GM23248 (cell line): Measurements from ENCODE around the gene RET. TPM values are rescaled to one million over a fixed set of nuclear protein-coding genes. Genes with fewer than 3 reads are reported as not detected.
A peak's percentile ranks its signal among the peaks of the same experiment; 100 is the strongest.

Experiments used
- DNase-seq: peaks from one replicate; pipeline ENCODE4 v3.0.0-alpha.2; 2015
- H2AFZ ChIP-seq: fragments of 200-600 bp; sonication (generic); 2 replicates; pipeline ENCODE4 v1.6.1; 2016; ENCODE audit warnings: antibody characterized with exemption
- H3F3A ChIP-seq: fragments of 200-600 bp; sonication (generic); 2 replicates; pipeline ENCODE4 v1.6.1; 2016; ENCODE audit warnings: mild to moderate bottlenecking, antibody characterized with exemption, mixed run types; ENCODE audit not compliant: insufficient read depth
- H3K27ac ChIP-seq: fragments of 200-600 bp; sonication (generic); 2 replicates; pipeline ENCODE4 v1.5.1; 2016; ENCODE audit warnings: mild to moderate bottlenecking
- H3K27me3 ChIP-seq: fragments of 200-600 bp; sonication (generic); replicated peaks from 2 replicates; pipeline ENCODE4 v1.6.1; 2016; ENCODE audit warnings: mild to moderate bottlenecking; ENCODE audit not compliant: insufficient read depth
- H3K36me3 ChIP-seq: fragments of 200-600 bp; sonication (generic); 2 replicates; pipeline ENCODE4 v1.6.1; 2016; ENCODE audit warnings: low read depth, mild to moderate bottlenecking
- H3K4me1 ChIP-seq: fragments of 200-600 bp; sonication (generic); 2 replicates; pipeline ENCODE4 v1.6.1; 2016; ENCODE audit warnings: mild to moderate bottlenecking; ENCODE audit not compliant: insufficient read depth
- H3K4me2 ChIP-seq: fragments of 200-600 bp; sonication (generic); one replicate; pipeline ENCODE4 v1.6.1; 2016; ENCODE audit warnings: mild to moderate bottlenecking; ENCODE audit not compliant: unreplicated experiment
- H3K4me3 ChIP-seq: fragments of 200-600 bp; sonication (generic); 2 replicates; pipeline ENCODE4 v1.5.1; 2016; ENCODE audit warnings: mild to moderate bottlenecking
- H3K79me2 ChIP-seq: fragments of 200-600 bp; sonication (generic); 2 replicates; pipeline ENCODE4 v1.6.1; 2016; ENCODE audit warnings: mild to moderate bottlenecking; ENCODE audit not compliant: insufficient read depth
- H3K9ac ChIP-seq: fragments of 200-600 bp; sonication (generic); 2 replicates; pipeline ENCODE4 v1.6.1; 2016; ENCODE audit warnings: mild to moderate bottlenecking
- H3K9me2 ChIP-seq: fragments of 200-600 bp; sonication (generic); 2 replicates; pipeline ENCODE4 v1.6.1; 2016; ENCODE audit warnings: mixed run types, mild to moderate bottlenecking, moderate library complexity; ENCODE audit not compliant: insufficient read depth
- H3K9me3 ChIP-seq: fragments of 200-600 bp; sonication (generic); one replicate; pipeline ENCODE4 v1.6.1; 2017; ENCODE audit warnings: low read depth
- H4K20me1 ChIP-seq: fragments of 200-600 bp; sonication (generic); 2 replicates; pipeline ENCODE4 v1.6.0; 2016; ENCODE audit not compliant: insufficient read depth
- EZH2 ChIP-seq: fragments of 200-600 bp; sonication (generic); IDR thresholded peaks from 2 replicates; pipeline ENCODE4 v1.6.1; 2018; ENCODE audit warnings: antibody characterized with exemption, mild to moderate bottlenecking; ENCODE audit not compliant: insufficient read depth, poor library complexity, severe bottlenecking
- EZH2phosphoT487 ChIP-seq: fragments of 200-600 bp; sonication (generic); IDR thresholded peaks from 2 replicates; pipeline ENCODE4 v1.6.1; 2018; ENCODE audit warnings: antibody characterized with exemption, moderate library complexity, mild to moderate bottlenecking, low read depth; ENCODE audit not compliant: insufficient read depth
- WGBS, 2 experiments: methylation state at CpG; one replicate each; pipeline ENCODE4 v1.1.6; 2015 to 2017; ENCODE audit warnings: low lambda C conversion rate in 2 of 2, low coverage in 1 of 2; ENCODE audit errors: missing lambda C conversion rate in 2 of 2; 5-methylcytosine and 5-hydroxymethylcytosine counted together
- in situ Hi-C: fragments of 300-500 bp; cut with MboI; formaldehyde crosslinking; loops from 2 replicates; pipeline ENCODE4 v1.15.0; 2020
- polyA plus RNA-seq: library from polyadenylated mRNA; unstranded; fragments of >200 nt; fragmentation: Nextera tagmentation; extraction: Ambion mirVana; gene quantifications from 2 replicates; pipeline ENCODE4 v1.2.1, GENCODE V29; 2016
- total RNA-seq: library from RNA; depleted of rRNA; stranded (reverse); fragments of >200 nt; shearing (Covaris generic); gene quantifications from 2 replicates; pipeline ENCODE4 v1.2.3, GENCODE V29; 2014

Gene RET
- total and polyA plus RNA-seq, 2 experiments from 2014 or later = not detected

- H3K4me2 ChIP-seq = no peak overlapping the region
- H3K4me1 ChIP-seq = peaks cover 23% of the 10 kb centered on the region
- H3K9me3 ChIP-seq = no peaks in the 10 kb centered on the region
- TF ChIP-seq EZH2 (no peak), EZH2phosphoT487 (no peak)
- 44 to 46% methylated on average over 6 of the region's 6 CpGs for WGBS, 2 experiments
- H3K27ac ChIP-seq = no peak overlapping the region
- H3K9me2 ChIP-seq = no peaks in the 10 kb centered on the region
- no peaks in the 10 kb centered on the region for H3K27me3 ChIP-seq
- peaks cover 27% of the 10 kb centered on the region for H3F3A ChIP-seq
- H3K79me2 ChIP-seq = peaks cover 51% of the 10 kb centered on the region
- peaks cover 10% of the 10 kb centered on the region for H3K36me3 ChIP-seq
- DNase-seq = no peak
- H3K9ac ChIP-seq = no peak overlapping the region
- no peaks in the 10 kb centered on the region; the same call in 1 of the 2 replicates for H4K20me1 ChIP-seq
- H2AFZ ChIP-seq = no peak overlapping the region
- in situ Hi-C loops = no loop called here
- no peak overlapping the region for H3K4me3 ChIP-seq
These were observed 89.5 kb downstream of the RET start for GRCh38 chr10:43166207-43166879.

- Histone ChIP-seq H2AFZ (no peak overlapping the region), H3K4me3 (no peak overlapping the region), H3K27me3 (no peaks in the 10 kb centered on the region), H3F3A (peaks cover 27% of the 10 kb centered on the region), H4K20me1 (no peaks in the 10 kb centered on the region; the same call in 1 of the 2 replicates), H3K9me2 (no peaks in the 10 kb centered on the region), H3K4me2 (no peak overlapping the region), H3K36me3 (peaks cover 10% of the 10 kb centered on the region), H3K79me2 (peaks cover 46% of the 10 kb centered on the region), H3K27ac (no peak overlapping the region), H3K9me3 (no peaks in the 10 kb centered on the region), H3K9ac (no peak overlapping the region), H3K4me1 (peaks cover 23% of the 10 kb centered on the region)
- TF ChIP-seq EZH2 = no peak
- no peak for TF ChIP-seq EZH2phosphoT487
- in situ Hi-C loops = no loop called here
- DNase-seq = no peak
These were observed 90.1 kb downstream of the RET start for GRCh38 chr10:43166880-43167497.

DNA sequence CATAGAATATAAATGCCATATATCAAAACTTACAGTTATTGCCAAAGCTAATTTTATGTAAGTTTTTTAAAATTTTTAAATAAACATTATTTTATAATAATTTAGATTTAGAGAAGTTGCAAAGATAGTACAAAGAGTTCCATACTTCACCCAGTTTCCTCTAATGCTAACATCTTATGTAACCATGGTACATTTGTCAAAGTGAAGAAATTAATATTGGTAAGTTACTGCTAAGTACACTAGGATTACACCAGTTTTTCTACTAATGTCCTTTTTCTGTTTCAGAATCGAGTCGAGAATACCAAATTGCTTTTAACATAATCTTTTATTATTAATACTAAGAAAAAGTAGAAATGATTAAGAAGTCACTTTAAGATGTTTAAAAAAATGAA is 90.6 kb downstream of the RET start:
- H3K79me2 ChIP-seq = peaks cover 41% of the 10 kb centered on the region

GRCh38 chr10:43170491-43170890 is 93.6 kb downstream of the RET start:
- peaks cover 10% of the 10 kb centered on the region; the same call in 1 of the 2 replicates for H3K36me3 ChIP-seq
- H3K4me2 ChIP-seq = no peak overlapping the region
- H2AFZ ChIP-seq = no peak overlapping the region
- no peaks in the 10 kb centered on the region; the same call in 1 of the 2 replicates for H4K20me1 ChIP-seq
- H3K4me1 ChIP-seq = peaks cover 22% of the 10 kb centered on the region
- peak; percentile 32 for DNase-seq
- no peaks in the 10 kb centered on the region for H3K27me3 ChIP-seq
- peaks cover 25% of the 10 kb centered on the region for H3F3A ChIP-seq
- H3K27ac ChIP-seq = no peak overlapping the region
- H3K9me3 ChIP-seq = no peaks in the 10 kb centered on the region
- H3K9me2 ChIP-seq = no peaks in the 10 kb centered on the region
- in situ Hi-C loops = no loop called here
- 95 to 98% methylated on average over 2 of the region's 2 CpGs for WGBS, 2 experiments
- H3K9ac ChIP-seq = no peak overlapping the region
- H3K79me2 ChIP-seq = peaks cover 38% of the 10 kb centered on the region
- H3K4me3 ChIP-seq = no peak overlapping the region
- TF ChIP-seq EZH2 (no peak), EZH2phosphoT487 (no peak)

More for the DNA sequence above, 90.6 kb downstream of the RET start:
- no peak overlapping the region for H2AFZ ChIP-seq
- in situ Hi-C loops = no loop called here
- no peak overlapping the region for H3K9ac ChIP-seq
- H3K4me2 ChIP-seq = no peak overlapping the region
- H4K20me1 ChIP-seq = no peaks in the 10 kb centered on the region; the same call in 1 of the 2 replicates
- no peak overlapping the region for H3K27ac ChIP-seq
- H3K4me3 ChIP-seq = no peak overlapping the region
- peaks cover 22% of the 10 kb centered on the region for H3K4me1 ChIP-seq
- peaks cover 25% of the 10 kb centered on the region for H3F3A ChIP-seq
- peaks cover 10% of the 10 kb centered on the region for H3K36me3 ChIP-seq
- no peaks in the 10 kb centered on the region for H3K27me3 ChIP-seq
- DNase-seq = no peak
- WGBS, 2 experiments = 98 to 99% methylated on average over 2 of the region's 2 CpGs
- TF ChIP-seq EZH2 = no peak
- no peaks in the 10 kb centered on the region for H3K9me3 ChIP-seq
- H3K9me2 ChIP-seq = no peaks in the 10 kb centered on the region
